Measurements from ENCODE around the gene RUFY4.

DNA sequence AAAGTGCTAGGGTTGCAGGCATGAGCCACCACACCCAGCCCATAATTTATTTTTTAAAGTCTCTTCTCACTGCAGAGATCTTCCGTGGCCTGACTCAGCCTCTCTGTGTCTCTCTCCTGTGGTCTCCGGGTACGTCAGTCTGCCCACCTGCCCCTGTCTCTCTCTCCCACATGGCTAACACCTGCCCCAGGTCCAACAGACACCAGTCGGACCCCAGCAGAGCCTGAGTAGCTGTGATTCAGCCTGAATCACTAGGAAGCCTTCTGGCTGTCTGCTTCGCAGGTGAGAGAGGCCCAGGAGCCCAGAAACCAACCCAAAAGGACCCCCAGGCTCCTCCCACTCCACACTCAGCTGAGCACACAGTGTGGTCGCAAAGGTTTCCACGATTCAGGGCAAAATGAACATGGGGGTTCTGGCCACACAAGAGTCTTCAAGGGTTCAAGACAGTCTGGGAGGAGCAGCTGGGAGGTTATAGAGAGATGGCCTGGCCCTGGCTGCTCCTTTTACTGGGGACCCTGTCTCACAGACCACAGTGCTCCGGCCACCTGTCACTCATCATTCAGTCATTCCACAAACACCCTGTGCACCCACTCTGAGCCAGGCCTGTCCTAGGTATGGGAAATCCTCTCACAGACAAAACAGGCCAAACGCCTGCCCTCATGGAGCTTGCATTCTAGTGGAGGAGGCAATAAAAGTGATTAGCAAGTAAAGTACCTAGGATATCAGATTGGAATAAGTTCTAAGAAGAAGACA, 8.6 kb downstream of the RUFY4 start:
- TF ChIP-seq, protein P1, sequence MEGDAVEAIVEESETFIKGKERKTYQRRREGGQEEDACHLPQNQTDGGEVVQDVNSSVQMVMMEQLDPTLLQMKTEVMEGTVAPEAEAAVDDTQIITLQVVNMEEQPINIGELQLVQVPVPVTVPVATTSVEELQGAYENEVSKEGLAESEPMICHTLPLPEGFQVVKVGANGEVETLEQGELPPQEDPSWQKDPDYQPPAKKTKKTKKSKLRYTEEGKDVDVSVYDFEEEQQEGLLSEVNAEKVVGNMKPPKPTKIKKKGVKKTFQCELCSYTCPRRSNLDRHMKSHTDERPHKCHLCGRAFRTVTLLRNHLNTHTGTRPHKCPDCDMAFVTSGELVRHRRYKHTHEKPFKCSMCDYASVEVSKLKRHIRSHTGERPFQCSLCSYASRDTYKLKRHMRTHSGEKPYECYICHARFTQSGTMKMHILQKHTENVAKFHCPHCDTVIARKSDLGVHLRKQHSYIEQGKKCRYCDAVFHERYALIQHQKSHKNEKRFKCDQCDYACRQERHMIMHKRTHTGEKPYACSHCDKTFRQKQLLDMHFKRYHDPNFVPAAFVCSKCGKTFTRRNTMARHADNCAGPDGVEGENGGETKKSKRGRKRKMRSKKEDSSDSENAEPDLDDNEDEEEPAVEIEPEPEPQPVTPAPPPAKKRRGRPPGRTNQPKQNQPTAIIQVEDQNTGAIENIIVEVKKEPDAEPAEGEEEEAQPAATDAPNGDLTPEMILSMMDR (conservative IDR thresholded peaks at IDR 0.05 in 1 of 2, IDR thresholded peaks at IDR 0.05 in 1 of 2; ENCODE audit: low read depth in 1 of 2, low read length in 2 of 2): no peak
- no peak for TF ChIP-seq EZH2 (IDR thresholded peaks at IDR 0.05; ENCODE audit: low read length, missing control alignments)
